Measurements from ENCODE around the gene PTGR2.
"Not testable (repeated sequence)": the region's sequence is repeated elsewhere in the genome, so short reads cannot be mapped to it uniquely, and the experiment has no call there.

Gene PTGR2

GRCh38 chr14:73863209-73863608 is 11.6 kb downstream of the PTGR2 start:
- H3K27me3 ChIP-seq (ENCODE audit: low read depth, low read length): no peaks in the 10 kb centered on the region
- H4K20me1 ChIP-seq (ENCODE audit: insufficient read depth, low read length): no peaks in the 10 kb centered on the region
- no peak overlapping the region for H3K4me3 ChIP-seq (ENCODE audit: low read length)
- H3K27ac ChIP-seq (ENCODE audit: low read length): no peak overlapping the region
- no peak overlapping the region for H3K9ac ChIP-seq (ENCODE audit: low read length)
- H3K36me3 ChIP-seq (replicated peaks; ENCODE audit: low read depth, low read length): peaks cover 17% of the 10 kb centered on the region
- TF ChIP-seq EZH2phosphoT487 (IDR thresholded peaks at IDR 0.05; ENCODE audit: low read depth): no peak
- TF ChIP-seq CTCF (IDR thresholded peaks at IDR 0.05; ENCODE audit: low read depth, low read length): no peak
- H2AFZ ChIP-seq (ENCODE audit: low read depth, low read length): no peak overlapping the region
- peaks cover 9% of the 10 kb centered on the region for H3K4me1 ChIP-seq (ENCODE audit: low read length)
- H3K79me2 ChIP-seq (ENCODE audit: low read length): no peaks in the 10 kb centered on the region
- no peaks in the 10 kb centered on the region for H3K9me3 ChIP-seq (ENCODE audit: insufficient read depth, low read length)
- no peak overlapping the region for H3K4me2 ChIP-seq (ENCODE audit: low read length)

- no peaks in the 10 kb centered on the region for H4K20me1 ChIP-seq (ENCODE audit: insufficient read depth, low read length)
Observed at GRCh38 chr14:73865534-73866113, 14.0 kb downstream of the PTGR2 start.

GRCh38 chr14:73869754-73870153 is 18.1 kb downstream of the PTGR2 start:
- not testable (repeated sequence) for H3K9me3 ChIP-seq (ENCODE audit: insufficient read depth, low read length); H3K9ac ChIP-seq (ENCODE audit: low read length); H3K4me2 ChIP-seq (ENCODE audit: low read length); H4K20me1 ChIP-seq (ENCODE audit: insufficient read depth, low read length); H2AFZ ChIP-seq (ENCODE audit: low read depth, low read length); H3K27me3 ChIP-seq (ENCODE audit: low read depth, low read length); H3K79me2 ChIP-seq (ENCODE audit: low read length); H3K27ac ChIP-seq (ENCODE audit: low read length); H3K36me3 ChIP-seq (replicated peaks; ENCODE audit: low read depth, low read length); H3K4me1 ChIP-seq (ENCODE audit: low read length); H3K4me3 ChIP-seq (ENCODE audit: low read length)

More at GRCh38 chr14:73865534-73866113, 14.0 kb downstream of the PTGR2 start:
- Histone ChIP-seq H3K79me2 (ENCODE audit: low read length) (no peaks in the 10 kb centered on the region), H3K4me2 (ENCODE audit: low read length) (no peak overlapping the region), H3K4me1 (ENCODE audit: low read length) (peaks cover 5% of the 10 kb centered on the region; the same call in 1 of the 2 replicates), H3K27me3 (ENCODE audit: low read depth, low read length) (no peaks in the 10 kb centered on the region), H3K36me3 (replicated peaks; ENCODE audit: low read depth, low read length) (peaks cover 17% of the 10 kb centered on the region), H3K9me3 (ENCODE audit: insufficient read depth, low read length) (no peaks in the 10 kb centered on the region), H3K4me3 (ENCODE audit: low read length) (no peak overlapping the region), H2AFZ (ENCODE audit: low read depth, low read length) (no peak overlapping the region), H3K9ac (ENCODE audit: low read length) (no peak overlapping the region), H3K27ac (ENCODE audit: low read length) (no peak overlapping the region)
- TF ChIP-seq CTCF (IDR thresholded peaks at IDR 0.05; ENCODE audit: low read depth, low read length): no peak
- TF ChIP-seq EZH2phosphoT487 (IDR thresholded peaks at IDR 0.05; ENCODE audit: low read depth): no peak

GRCh38 chr14:73870525-73871235 is 19.0 kb downstream of the PTGR2 start:
- Histone ChIP-seq H3K9ac (ENCODE audit: low read length) (no peak overlapping the region), H3K4me1 (ENCODE audit: low read length) (no peaks in the 10 kb centered on the region), H3K79me2 (ENCODE audit: low read length) (no peaks in the 10 kb centered on the region), H3K4me3 (ENCODE audit: low read length) (no peak overlapping the region), H3K36me3 (replicated peaks; ENCODE audit: low read depth, low read length) (peaks cover 3% of the 10 kb centered on the region), H2AFZ (ENCODE audit: low read depth, low read length) (no peak overlapping the region), H3K9me3 (ENCODE audit: insufficient read depth, low read length) (no peaks in the 10 kb centered on the region), H3K4me2 (ENCODE audit: low read length) (no peak overlapping the region), H3K27ac (ENCODE audit: low read length) (no peak overlapping the region), H3K27me3 (ENCODE audit: low read depth, low read length) (no peaks in the 10 kb centered on the region), H4K20me1 (ENCODE audit: insufficient read depth, low read length) (no peaks in the 10 kb centered on the region)
- no peak for TF ChIP-seq EZH2phosphoT487 (IDR thresholded peaks at IDR 0.05; ENCODE audit: low read depth)
- TF ChIP-seq CTCF (IDR thresholded peaks at IDR 0.05; ENCODE audit: low read depth, low read length): no peak
